ENCODE results near the gene ATP6V1C2.

The ATP6V1C2 gene, protein sequence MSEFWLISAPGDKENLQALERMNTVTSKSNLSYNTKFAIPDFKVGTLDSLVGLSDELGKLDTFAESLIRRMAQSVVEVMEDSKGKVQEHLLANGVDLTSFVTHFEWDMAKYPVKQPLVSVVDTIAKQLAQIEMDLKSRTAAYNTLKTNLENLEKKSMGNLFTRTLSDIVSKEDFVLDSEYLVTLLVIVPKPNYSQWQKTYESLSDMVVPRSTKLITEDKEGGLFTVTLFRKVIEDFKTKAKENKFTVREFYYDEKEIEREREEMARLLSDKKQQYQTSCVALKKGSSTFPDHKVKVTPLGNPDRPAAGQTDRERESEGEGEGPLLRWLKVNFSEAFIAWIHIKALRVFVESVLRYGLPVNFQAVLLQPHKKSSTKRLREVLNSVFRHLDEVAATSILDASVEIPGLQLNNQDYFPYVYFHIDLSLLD

DNA sequence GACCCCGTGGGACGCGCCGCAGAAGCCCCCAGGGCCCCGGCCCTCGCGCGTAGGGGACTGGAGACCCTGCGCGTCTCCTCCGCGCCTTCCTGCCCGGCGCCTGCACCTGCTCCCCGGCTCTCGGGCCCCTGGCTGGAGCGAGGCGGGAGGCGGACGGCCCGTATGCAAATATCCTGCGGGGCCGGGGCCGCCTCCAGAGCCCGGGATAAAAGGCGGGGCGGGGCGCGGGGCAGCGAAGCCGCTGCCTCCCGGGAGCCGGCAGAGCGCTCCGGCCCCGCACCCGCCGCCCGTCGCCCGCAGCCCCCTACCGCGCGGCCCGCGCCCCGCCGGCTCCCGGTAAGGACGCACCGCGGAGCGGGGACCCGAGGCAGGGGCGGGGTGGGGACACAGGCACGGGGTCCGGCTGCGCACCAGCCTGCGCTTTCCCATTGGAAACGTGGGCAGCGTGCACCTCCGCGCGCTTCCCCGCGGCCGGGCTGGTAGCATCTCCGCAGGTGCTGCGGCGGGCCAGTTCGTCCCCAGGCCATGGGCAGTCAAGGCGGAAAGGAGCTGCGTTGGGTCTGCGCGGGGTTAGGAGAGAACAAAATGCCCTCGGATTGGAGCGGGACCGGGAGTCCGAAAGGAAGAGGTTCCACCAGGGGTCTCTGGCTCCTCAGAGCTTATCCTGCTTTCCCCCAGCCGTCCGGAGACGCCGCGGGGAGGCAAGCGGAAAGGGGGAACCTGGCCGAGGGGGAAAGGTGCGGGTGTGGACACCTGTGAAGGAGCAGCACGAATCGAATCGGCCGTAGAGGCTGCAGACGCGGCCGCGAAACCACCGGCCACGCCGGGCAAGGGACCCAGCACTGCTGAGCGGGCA lies at the start of gene ATP6V1C2:
Gene ATP6V1C2, plus strand, starts transcription at position 235 of the 856 bp plus-strand sequence. CDS start 1,220 bp downstream, outside the sequence.
- DNase-seq (ENCODE audit: low read depth), result no peak
- H3K4me3 ChIP-seq (ENCODE audit: control insufficient read depth, low read depth, low read length), result peak within 1 kb of the TSS; percentile 25

DNA sequence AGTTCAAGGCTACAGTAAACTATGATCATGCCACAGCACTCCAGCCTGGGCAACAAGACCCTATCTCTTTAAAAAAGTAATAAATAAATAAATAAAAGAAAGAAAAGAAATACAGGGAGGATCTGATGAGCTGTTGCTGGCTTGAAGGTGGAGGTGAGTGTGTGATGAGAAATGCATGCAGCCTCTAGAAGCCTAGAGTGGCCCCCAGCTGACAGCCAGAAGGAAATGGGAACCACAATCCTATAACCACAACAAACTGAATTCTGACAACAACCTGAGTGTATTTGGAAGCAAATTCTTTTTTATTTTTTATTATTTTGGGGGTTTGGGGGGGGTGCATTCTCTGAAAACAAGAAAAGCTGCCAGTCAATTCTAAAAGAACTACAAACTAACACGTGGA lies 46.3 kb upstream of the ATP6V1C2 start:
- DNase-seq (ENCODE audit: low read depth), result no peak
- no peak for TF ChIP-seq CTCF (IDR thresholded peaks at IDR 0.05; ENCODE audit: control insufficient read depth, insufficient read depth, low read depth, low read length, missing control alignments)
- no peak overlapping the region for H3K4me3 ChIP-seq (ENCODE audit: control insufficient read depth, low read depth, low read length)

More for the DNA sequence above, at the start of gene ATP6V1C2:
- TF ChIP-seq CTCF (IDR thresholded peaks at IDR 0.05; ENCODE audit: control insufficient read depth, insufficient read depth, low read depth, low read length, missing control alignments), result no peak

DNA sequence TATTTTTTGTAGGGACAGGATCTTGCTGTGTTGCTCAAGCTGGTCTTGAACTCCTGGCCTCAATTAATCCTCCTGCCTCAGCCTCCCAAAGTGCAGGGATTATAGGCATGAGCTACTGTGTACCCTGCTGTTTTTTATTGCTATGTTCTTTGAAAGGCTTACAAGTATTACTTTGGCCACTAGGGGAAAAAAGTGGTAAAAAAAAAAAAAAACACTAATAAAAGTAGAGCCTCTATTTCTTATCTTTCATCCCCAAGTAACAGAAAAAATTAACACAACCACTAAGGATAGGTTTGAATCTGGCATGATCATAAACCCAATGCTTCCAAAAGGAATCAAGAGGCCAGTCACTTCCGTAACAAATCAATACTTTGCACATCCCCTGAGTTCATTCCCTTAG lies 43.2 kb upstream of the ATP6V1C2 start:
- peak; percentile 16 for TF ChIP-seq CTCF (IDR thresholded peaks at IDR 0.05; ENCODE audit: control insufficient read depth, insufficient read depth, low read depth, low read length, missing control alignments)
- DNase-seq (ENCODE audit: low read depth), result no peak
- H3K4me3 ChIP-seq (ENCODE audit: control insufficient read depth, low read depth, low read length), result no peak overlapping the region

- TF ChIP-seq CTCF (IDR thresholded peaks at IDR 0.05; ENCODE audit: control insufficient read depth, insufficient read depth, low read depth, low read length, missing control alignments), result no peak
- no peak for DNase-seq (ENCODE audit: low read depth)
- H3K4me3 ChIP-seq (ENCODE audit: control insufficient read depth, low read depth, low read length), result no peak overlapping the region
Measured at GRCh38 chr2:10680214-10680613, 41.2 kb upstream of the ATP6V1C2 start.

- no peak overlapping the region for H3K4me3 ChIP-seq (ENCODE audit: control insufficient read depth, low read depth, low read length)
- TF ChIP-seq CTCF (IDR thresholded peaks at IDR 0.05; ENCODE audit: control insufficient read depth, insufficient read depth, low read depth, low read length, missing control alignments), result no peak
- no peak for DNase-seq (ENCODE audit: low read depth)
Measured at GRCh38 chr2:10680957-10681356, 40.5 kb upstream of the ATP6V1C2 start.

- H3K4me3 ChIP-seq (ENCODE audit: control insufficient read depth, low read depth, low read length), result no peak overlapping the region
Measured at GRCh38 chr2:10686176-10686730, 35.2 kb upstream of the ATP6V1C2 start.

More at GRCh38 chr2:10686176-10686730, 35.2 kb upstream of the ATP6V1C2 start:
- no peak for DNase-seq (ENCODE audit: low read depth)
- no peak for TF ChIP-seq CTCF (IDR thresholded peaks at IDR 0.05; ENCODE audit: control insufficient read depth, insufficient read depth, low read depth, low read length, missing control alignments)
